Uterus (tissue), 2 donors: ENCODE results near the gene RAPGEF2.

ENCODE experiments used
- POLR2A ChIP-seq, 2 donors: fragments of 450-650 bp; IDR thresholded peaks; one replicate each; pipeline ENCODE4 v1.6.1; 2016; ENCODE audit warnings: antibody characterized with exemption in 2 of 2, mild to moderate bottlenecking in 1 of 2, moderate library complexity in 1 of 2
- TF ChIP-seq, protein P1 (sequence below), 4 experiments: fragments of 200-600 bp in 2 of 4; fragments of 450-650 bp in 2 of 4; sonication (generic) in 2 of 4; IDR thresholded peaks; one replicate each; pipeline ENCODE4 v1.5.1; 2016 to 2019; ENCODE audit warnings: antibody characterized with exemption in 4 of 4, mild to moderate bottlenecking in 2 of 4, moderate library complexity in 1 of 4

DNA sequence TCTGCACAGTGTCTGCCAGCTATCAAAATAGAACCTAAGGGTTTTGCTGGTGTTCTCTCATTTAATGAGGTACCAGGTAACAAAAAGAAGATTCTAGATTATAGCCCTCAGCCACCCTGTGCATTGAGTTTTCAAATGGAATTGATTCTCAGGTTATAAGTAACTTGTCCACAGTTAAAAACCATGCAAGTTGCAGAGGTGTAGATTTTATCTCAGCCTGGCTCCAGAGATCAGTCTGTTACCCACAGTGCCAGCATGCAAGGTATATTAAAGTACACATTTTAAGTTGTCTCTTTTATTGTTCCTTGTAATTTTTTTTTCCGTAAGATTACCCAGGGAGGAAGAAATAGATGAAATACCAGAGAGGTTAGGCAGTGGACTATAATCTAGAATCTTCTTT is 59.7 kb downstream of the RAPGEF2 start:
- TF ChIP-seq, protein P1, sequence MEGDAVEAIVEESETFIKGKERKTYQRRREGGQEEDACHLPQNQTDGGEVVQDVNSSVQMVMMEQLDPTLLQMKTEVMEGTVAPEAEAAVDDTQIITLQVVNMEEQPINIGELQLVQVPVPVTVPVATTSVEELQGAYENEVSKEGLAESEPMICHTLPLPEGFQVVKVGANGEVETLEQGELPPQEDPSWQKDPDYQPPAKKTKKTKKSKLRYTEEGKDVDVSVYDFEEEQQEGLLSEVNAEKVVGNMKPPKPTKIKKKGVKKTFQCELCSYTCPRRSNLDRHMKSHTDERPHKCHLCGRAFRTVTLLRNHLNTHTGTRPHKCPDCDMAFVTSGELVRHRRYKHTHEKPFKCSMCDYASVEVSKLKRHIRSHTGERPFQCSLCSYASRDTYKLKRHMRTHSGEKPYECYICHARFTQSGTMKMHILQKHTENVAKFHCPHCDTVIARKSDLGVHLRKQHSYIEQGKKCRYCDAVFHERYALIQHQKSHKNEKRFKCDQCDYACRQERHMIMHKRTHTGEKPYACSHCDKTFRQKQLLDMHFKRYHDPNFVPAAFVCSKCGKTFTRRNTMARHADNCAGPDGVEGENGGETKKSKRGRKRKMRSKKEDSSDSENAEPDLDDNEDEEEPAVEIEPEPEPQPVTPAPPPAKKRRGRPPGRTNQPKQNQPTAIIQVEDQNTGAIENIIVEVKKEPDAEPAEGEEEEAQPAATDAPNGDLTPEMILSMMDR (IDR thresholded peaks at IDR 0.05) = no peak
- TF ChIP-seq POLR2A (IDR thresholded peaks at IDR 0.05) = no peak
